Caco-2 (cell line): ENCODE measurements around the gene ST6GALNAC3. TPM values are rescaled to one million over a fixed set of nuclear protein-coding genes. Genes with fewer than 3 reads are reported as not detected.
A peak's percentile ranks its signal among the peaks of the same experiment; 100 is the strongest.
"Not testable (repeated sequence)": the region's sequence is repeated elsewhere in the genome, so short reads cannot be mapped to it uniquely, and the experiment has no call there.

ENCODE experiments used
- BruUV-seq: library from RNA; stranded (reverse); fragments of 400-500 nt; replicated peaks from 2 replicates; lab custom pipeline; 2021; lab: Mats Ljungman, UMichigan
- CTCF ChIA-PET: fragments of 300-600 bp; sonication (Branson Sonifier 250); formaldehyde crosslinking; loops from one replicate; lab custom pipeline; 2022; ENCODE audit warnings: antibody characterized with exemption; lab: Charles Lee
- POLR2A ChIA-PET: fragments of 300-600 bp; sonication (Branson Sonifier 250); formaldehyde crosslinking; loops from one replicate; lab custom pipeline; 2022; ENCODE audit warnings: antibody characterized with exemption; lab: Charles Lee
- DNase-seq, 2 experiments: peaks; one replicate each; pipeline versions ENCODE4 v3.0.0 to v3.0.0-alpha.2; 2020 to 2022
- H3K27me3 ChIP-seq: replicated peaks from 2 replicates; pipeline ENCODE4 v1.6.0; 2011; ENCODE audit warnings: low read length; ENCODE audit not compliant: control insufficient read depth, insufficient read depth
- H3K36me3 ChIP-seq: 2 replicates; pipeline ENCODE4 v1.5.1; 2011; ENCODE audit warnings: low read length; ENCODE audit not compliant: control insufficient read depth, insufficient read depth
- H3K4me1 ChIP-seq: fragments of 250-450 bp; sonication (Bioruptor Pico); 2 replicates; pipeline ENCODE4 v1.5.1; 2020; ENCODE audit warnings: mild to moderate bottlenecking
- H3K4me3 ChIP-seq: 2 replicates; pipeline ENCODE4 v1.5.1; 2011; ENCODE audit warnings: low read depth, mild to moderate bottlenecking, control low read depth, low read length
- H3K9me3 ChIP-seq: fragments of 250-450 bp; sonication (Bioruptor Pico); 2 replicates; pipeline ENCODE4 v1.5.1; 2020; ENCODE audit warnings: mild to moderate bottlenecking, moderate library complexity
- H3K27ac Mint-ChIP-seq: one replicate; pipeline ENCODE4 v1.8.0; 2022; ENCODE audit warnings: mixed read lengths; ENCODE audit not compliant: unreplicated experiment
- H3K27me3 Mint-ChIP-seq: one replicate; pipeline ENCODE4 v1.8.0; 2022; ENCODE audit warnings: mixed read lengths; ENCODE audit not compliant: insufficient read depth, unreplicated experiment
- H3K36me3 Mint-ChIP-seq: one replicate; pipeline ENCODE4 v1.8.0; 2022; ENCODE audit warnings: mild to moderate bottlenecking, mixed read lengths; ENCODE audit not compliant: insufficient read depth, unreplicated experiment
- H3K4me1 Mint-ChIP-seq: one replicate; pipeline ENCODE4 v1.8.0; 2022; ENCODE audit warnings: low read depth, mixed read lengths; ENCODE audit not compliant: unreplicated experiment
- H3K4me3 Mint-ChIP-seq: one replicate; pipeline ENCODE4 v1.8.0; 2022; ENCODE audit warnings: mild to moderate bottlenecking, moderate library complexity, mixed read lengths; ENCODE audit not compliant: unreplicated experiment
- H3K9me3 Mint-ChIP-seq: one replicate; pipeline ENCODE4 v1.8.0; 2022; ENCODE audit warnings: mixed read lengths; ENCODE audit not compliant: unreplicated experiment
- CTCF ChIP-seq, 2 experiments: fragments of 200-600 bp in 1 of 2; IDR thresholded peaks; 1 replicate in 1 of 2; 2 replicates in 1 of 2; pipeline versions ENCODE4 v1.5.1 to v1.8.0; 2011 to 2022; ENCODE audit warnings: antibody characterized with exemption in 1 of 2, control low read depth in 1 of 2, inconsistent platforms in 1 of 2, low read depth in 1 of 2, low read length in 1 of 2, mild to moderate bottlenecking in 1 of 2, moderate library complexity in 1 of 2; ENCODE audit not compliant: insufficient read depth in 1 of 2, severe bottlenecking in 1 of 2, unreplicated experiment in 1 of 2
- intact Hi-C: fragments of 100-400 bp; cut with micrococcal nuclease; formaldehyde crosslinking; loops from one replicate; pipeline ENCODE4 v1.10.0; 2022; ENCODE audit not compliant: unreplicated experiment
- total RNA-seq: library from RNA; stranded (reverse); gene quantifications from 2 replicates; pipeline ENCODE4 v1.2.3, GENCODE V29; 2022

Gene ST6GALNAC3
- total RNA-seq, 1 experiment from 2014 or later = 16.0 TPM

GRCh38 chr1:76092812-76093211 lies 18.3 kb downstream of the ST6GALNAC3 start:
- CTCF ChIA-PET = no interaction called here
- TF ChIP-seq CTCF (IDR thresholded peaks at IDR 0.05; ENCODE audit: insufficient read depth in 1 of 2, low read depth in 1 of 2, low read length in 1 of 2, severe bottlenecking in 1 of 2, unreplicated experiment in 1 of 2) = no peak
- H3K4me1 Mint-ChIP-seq = peaks cover 11% of the 10 kb centered on the region
- intact Hi-C loops = no loop called here
- no peak overlapping the region for H3K27ac Mint-ChIP-seq
- no peaks in the 10 kb centered on the region for H3K9me3 ChIP-seq
- H3K4me3 Mint-ChIP-seq = no peak overlapping the region
- H3K4me1 ChIP-seq = peaks cover 5% of the 10 kb centered on the region; the same call in 1 of the 2 replicates
- H3K27me3 ChIP-seq = no peaks in the 10 kb centered on the region
- POLR2A ChIA-PET = no interaction called here
- no peaks in the 10 kb centered on the region for H3K27me3 Mint-ChIP-seq
- peaks cover 14% of the 10 kb centered on the region for H3K36me3 Mint-ChIP-seq
- H3K36me3 ChIP-seq = no peaks in the 10 kb centered on the region
- no TSS peak for BruUV-seq
- H3K4me3 ChIP-seq = no peak overlapping the region
- H3K9me3 Mint-ChIP-seq = no peaks in the 10 kb centered on the region
- no peak for DNase-seq

DNA sequence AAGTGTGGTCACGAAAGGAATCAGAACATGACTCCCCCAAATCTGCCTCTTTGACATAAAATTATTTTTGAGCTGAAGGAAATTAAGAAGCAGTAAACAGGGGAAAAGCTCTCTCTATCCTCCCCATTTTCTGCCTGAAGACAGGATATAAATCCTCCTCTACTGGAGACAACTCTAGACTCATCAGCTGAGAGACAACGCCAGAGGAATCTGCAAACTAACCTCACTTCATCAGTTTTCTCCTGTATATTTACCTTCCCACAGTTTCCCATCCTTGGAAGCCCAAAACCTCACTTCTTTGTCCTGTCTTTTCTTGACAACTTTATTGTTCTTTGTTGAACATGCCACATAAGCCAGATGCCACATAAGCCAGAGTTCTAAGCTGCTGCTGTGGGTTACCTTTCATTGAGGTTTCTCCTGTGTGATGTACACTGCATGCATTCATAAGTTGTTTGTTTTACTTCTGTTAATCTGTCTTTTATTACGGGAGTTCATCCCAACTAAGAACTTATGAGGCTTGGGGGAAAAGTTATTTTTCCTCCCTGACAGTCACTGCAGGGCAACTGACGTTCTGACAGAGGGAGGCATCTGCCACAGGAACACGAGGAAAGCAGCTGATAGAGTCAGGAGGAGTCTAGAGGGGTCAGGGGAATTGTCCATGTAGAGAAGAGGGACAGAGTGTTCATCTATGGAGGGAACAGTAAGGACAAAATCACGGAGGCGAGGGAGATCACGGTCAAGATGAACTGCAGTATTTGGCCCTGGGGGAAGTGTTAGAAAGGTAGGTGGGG lies 19.2 kb downstream of the ST6GALNAC3 start:
- no peak overlapping the region for H3K27ac Mint-ChIP-seq
- CTCF ChIA-PET = no interaction called here

GRCh38 chr1:76095802-76096201 lies 21.3 kb downstream of the ST6GALNAC3 start:
- Histone ChIP-seq H3K36me3 (no peaks in the 10 kb centered on the region), H3K27me3 (no peaks in the 10 kb centered on the region), H3K4me3 (no peak overlapping the region), H3K9me3 (no peaks in the 10 kb centered on the region), H3K4me1 (no peaks in the 10 kb centered on the region)
- TF ChIP-seq CTCF (IDR thresholded peaks at IDR 0.05; ENCODE audit: insufficient read depth in 1 of 2, low read depth in 1 of 2, low read length in 1 of 2, severe bottlenecking in 1 of 2, unreplicated experiment in 1 of 2) = no peak
- Mint-ChIP-seq H3K27ac (peak overlapping the region; percentile 16), H3K36me3 (peaks cover 6% of the 10 kb centered on the region), H3K4me1 (no peaks in the 10 kb centered on the region), H3K9me3 (no peaks in the 10 kb centered on the region), H3K4me3 (no peak overlapping the region), H3K27me3 (no peaks in the 10 kb centered on the region)
- no TSS peak for BruUV-seq
- ChIA-PET CTCF (no interaction called here), POLR2A (no interaction called here)
- intact Hi-C loops = loop anchor here (5.0 kb wide), 1 partner anchor 104 kb away; no protein-coding TSS in a partner anchor
- DNase-seq = peak in 1 of 2 experiments; percentile 11

More for the DNA sequence above, 19.2 kb downstream of the ST6GALNAC3 start:
- H3K4me1 Mint-ChIP-seq = peaks cover 7% of the 10 kb centered on the region
- TF ChIP-seq CTCF (IDR thresholded peaks at IDR 0.05; ENCODE audit: insufficient read depth in 1 of 2, low read depth in 1 of 2, low read length in 1 of 2, severe bottlenecking in 1 of 2, unreplicated experiment in 1 of 2) = no peak
- Histone ChIP-seq H3K9me3 (no peaks in the 10 kb centered on the region), H3K4me1 (peaks cover 5% of the 10 kb centered on the region; the same call in 1 of the 2 replicates), H3K36me3 (no peaks in the 10 kb centered on the region), H3K4me3 (no peak overlapping the region), H3K27me3 (no peaks in the 10 kb centered on the region)
- no peak for DNase-seq
- no peaks in the 10 kb centered on the region for H3K9me3 Mint-ChIP-seq
- intact Hi-C loops = no loop called here
- H3K4me3 Mint-ChIP-seq = no peak overlapping the region
- no peaks in the 10 kb centered on the region for H3K27me3 Mint-ChIP-seq
- H3K36me3 Mint-ChIP-seq = peaks cover 9% of the 10 kb centered on the region
- BruUV-seq = no TSS peak
- POLR2A ChIA-PET = no interaction called here

GRCh38 chr1:76097064-76097463 lies 22.5 kb downstream of the ST6GALNAC3 start:
- H3K4me3 ChIP-seq, CTCF ChIA-PET, H3K9me3 Mint-ChIP-seq, DNase-seq, H3K27me3 Mint-ChIP-seq, H3K4me3 Mint-ChIP-seq, H3K36me3 Mint-ChIP-seq, BruUV-seq, H3K36me3 ChIP-seq, H3K9me3 ChIP-seq, H3K4me1 Mint-ChIP-seq, H3K4me1 ChIP-seq, H3K27ac Mint-ChIP-seq, H3K27me3 ChIP-seq: not testable (repeated sequence)
- POLR2A ChIA-PET = interaction anchor here (0.6 kb wide), 1 partner anchor 8 kb away, joined by 3 read pairs; no protein-coding TSS in a partner anchor
- intact Hi-C loops = loop anchor here (5.0 kb wide), 1 partner anchor 105 kb away; no protein-coding TSS in a partner anchor
